ENCODE results near the gene GALR3.
"Not testable (repeated sequence)": the region's sequence is repeated elsewhere in the genome, so short reads cannot be mapped to it uniquely, and the experiment has no call there.

The GALR3 gene

GRCh38 chr22:37823134-37823985 lies at the start of gene GALR3:
GALR3 (plus strand) TSS chr22:37823382; CDS start chr22:37823407, 25 bp downstream.
- no peak for DNase-seq (ENCODE audit: low read depth in 2 of 2)

GRCh38 chr22:37774728-37775127 lies 48.5 kb upstream of the GALR3 start:
- no peak for DNase-seq (ENCODE audit: low read depth in 2 of 2)

- DNase-seq (ENCODE audit: low read depth in 2 of 2), result no peak
These were observed 47.2 kb upstream of the GALR3 start for GRCh38 chr22:37775785-37776638.

- DNase-seq (ENCODE audit: low read depth in 2 of 2), result no peak
These were observed 46.6 kb upstream of the GALR3 start for GRCh38 chr22:37776639-37777005.

- no peak for DNase-seq (ENCODE audit: low read depth in 2 of 2)
These were observed 46.0 kb upstream of the GALR3 start for GRCh38 chr22:37777122-37777687.

- DNase-seq (ENCODE audit: low read depth in 2 of 2), result no peak
These were observed 44.7 kb upstream of the GALR3 start for GRCh38 chr22:37778370-37779009.

- no peak for DNase-seq (ENCODE audit: low read depth in 2 of 2)
These were observed 41.6 kb upstream of the GALR3 start for GRCh38 chr22:37781434-37782059.

- DNase-seq (ENCODE audit: low read depth in 2 of 2), result no peak
These were observed 40.6 kb upstream of the GALR3 start for GRCh38 chr22:37782340-37783168.

- no peak for DNase-seq (ENCODE audit: low read depth in 2 of 2)
These were observed 38.2 kb upstream of the GALR3 start for GRCh38 chr22:37784829-37785495.

- no peak for DNase-seq (ENCODE audit: low read depth in 2 of 2)
These were observed 32.9 kb upstream of the GALR3 start for GRCh38 chr22:37790234-37790633.

- no peak for DNase-seq (ENCODE audit: low read depth in 2 of 2)
These were observed 30.7 kb upstream of the GALR3 start for GRCh38 chr22:37792494-37792893.

GRCh38 chr22:37794376-37794775 lies 28.8 kb upstream of the GALR3 start:
- no peak for DNase-seq (ENCODE audit: low read depth in 2 of 2)

GRCh38 chr22:37796079-37796478 lies 27.1 kb upstream of the GALR3 start:
- no peak for DNase-seq (ENCODE audit: low read depth in 2 of 2)

- DNase-seq (ENCODE audit: low read depth in 2 of 2), result not testable (repeated sequence)
These were observed 25.9 kb upstream of the GALR3 start for GRCh38 chr22:37797259-37797658.

GRCh38 chr22:37797874-37798500 lies 25.2 kb upstream of the GALR3 start:
- no peak for DNase-seq (ENCODE audit: low read depth in 2 of 2)

GRCh38 chr22:37799979-37800378 lies 23.2 kb upstream of the GALR3 start:
- DNase-seq (ENCODE audit: low read depth in 2 of 2), result not testable (repeated sequence)

- no peak for DNase-seq (ENCODE audit: low read depth in 2 of 2)
These were observed 21.3 kb upstream of the GALR3 start for GRCh38 chr22:37801946-37802309.

GRCh38 chr22:37802310-37803194 lies 20.6 kb upstream of the GALR3 start:
- DNase-seq (ENCODE audit: low read depth in 2 of 2), result no peak

- DNase-seq (ENCODE audit: low read depth in 2 of 2), result no peak
These were observed 20.0 kb upstream of the GALR3 start for GRCh38 chr22:37803195-37803638.

Measured in activated CD8-positive, alpha-beta memory T cell treated with anti-CD3 and anti-CD28 coated beads for 4 hours (primary cell).